Measurements from ENCODE around the gene CTSD. TPM values are rescaled to one million over a fixed set of nuclear protein-coding genes. Genes with fewer than 3 reads are reported as not detected.

The CTSD gene
- polyA plus RNA-seq, 4 donors = 537 to 799 (median 556) TPM

DNA sequence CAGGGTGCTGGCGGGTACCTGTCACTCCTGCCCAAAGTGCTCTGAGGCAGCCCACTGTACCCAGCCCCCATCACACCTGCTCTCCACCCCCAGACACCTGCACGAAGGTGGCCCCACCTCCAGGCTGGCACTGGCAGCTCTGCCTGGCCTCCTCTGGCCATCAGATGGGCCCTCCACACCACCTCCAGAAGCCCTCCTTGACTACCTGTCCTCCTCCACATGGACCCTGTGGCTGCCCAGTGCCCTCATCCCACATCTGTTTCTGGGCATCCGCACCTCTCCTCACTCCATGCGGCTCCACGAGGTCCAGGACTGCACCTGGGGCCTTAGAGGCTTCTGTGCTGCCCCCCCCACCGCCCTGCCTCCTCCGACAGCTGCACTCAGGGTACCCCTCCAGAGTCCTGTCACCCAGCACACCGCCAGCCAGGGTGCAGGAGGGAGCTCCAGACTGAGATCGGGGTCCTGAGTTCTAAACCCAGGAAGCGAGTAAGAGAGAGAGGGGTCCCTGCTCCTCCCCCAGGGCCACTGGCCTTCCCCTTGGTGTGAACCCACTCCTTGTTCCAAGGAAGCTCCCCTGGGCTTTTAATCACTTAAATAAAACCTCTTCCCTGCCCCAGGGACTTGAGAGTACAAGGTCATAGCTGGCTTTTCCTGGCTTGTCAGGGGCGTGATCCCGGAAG lies 1.7 kb downstream of the CTSD start:
- Histone ChIP-seq H3K4me3 (ENCODE audit: low read depth in 1 of 3, low read length in 3 of 3) (peak overlapping the region in 2 of 3 donors; percentile 85 to 94), H3K27ac (ENCODE audit: low read depth in 1 of 3, low read length in 2 of 3) (peak overlapping the region; percentile 58 to 96 (median 71)), H3K36me3 (ENCODE audit: control insufficient read depth in 3 of 3, insufficient read depth in 2 of 3, low read depth in 1 of 3, low read length in 3 of 3) (peaks cover 3 to 52% (median 25%) of the 10 kb centered on the region in 3 donors), H3K9me3 (ENCODE audit: control insufficient read depth in 2 of 2, insufficient read depth in 1 of 2, low read depth in 1 of 2, low read length in 1 of 2) (no peaks in the 10 kb centered on the region), H3K27me3 (ENCODE audit: control insufficient read depth in 3 of 3, insufficient read depth in 3 of 3, low read length in 3 of 3) (no peaks in the 10 kb centered on the region), H3K4me1 (ENCODE audit: control insufficient read depth in 3 of 3, insufficient read depth in 2 of 3, low read depth in 1 of 3, low read length in 2 of 3) (peaks cover 3 to 21% (median 19%) of the 10 kb centered on the region in 3 donors)
- FAIRE-seq (no peak), DNase-seq (no peak)
- WGBS, 3 donors = 60 to 69% (median 63%) methylated on average over 12 of the region's 12 CpGs

DNA sequence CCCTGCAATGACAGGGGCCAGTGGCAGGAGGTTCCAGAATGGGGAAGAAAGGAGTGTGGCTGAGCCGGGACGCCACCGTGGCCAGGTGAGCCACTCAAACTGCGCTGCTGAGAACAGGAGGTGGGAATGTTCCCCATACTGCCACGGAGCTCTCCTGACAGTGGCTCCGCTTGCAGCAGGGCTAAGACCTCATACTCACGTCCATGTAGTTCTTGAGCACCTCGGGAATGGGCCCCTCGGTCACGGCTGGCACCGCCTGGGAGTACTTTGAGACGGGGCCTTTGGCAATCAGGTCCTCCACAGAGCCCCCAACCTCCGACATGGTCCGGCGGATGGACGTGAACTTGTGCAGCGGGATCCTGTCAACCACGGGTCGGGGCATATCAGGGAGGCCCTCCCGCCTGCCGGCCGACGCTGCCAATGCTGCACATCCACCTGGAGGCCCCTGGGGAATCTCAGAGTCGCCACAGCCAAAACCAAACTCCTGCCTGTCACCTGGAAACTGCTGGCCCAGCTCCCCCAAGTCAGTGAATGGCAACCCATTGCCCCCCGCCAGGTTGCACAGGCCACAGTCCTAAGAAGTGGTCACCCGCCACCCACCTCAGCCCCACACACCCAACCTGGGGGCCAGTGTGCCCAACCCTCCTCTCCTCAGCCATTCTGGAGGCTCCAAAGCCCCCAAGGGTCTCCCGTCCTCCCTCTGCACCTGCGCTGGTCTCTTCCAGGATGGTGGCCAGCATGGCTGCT lies 2.4 kb downstream of the CTSD start:
- WGBS, 3 donors = 89 to 93% (median 90%) methylated on average over 28 of the region's 28 CpGs
- Histone ChIP-seq H3K27ac (ENCODE audit: low read depth in 1 of 3, low read length in 2 of 3) (peak overlapping the region in 1 of 3 donors; percentile 96), H3K4me1 (ENCODE audit: control insufficient read depth in 3 of 3, insufficient read depth in 2 of 3, low read depth in 1 of 3, low read length in 2 of 3) (peaks cover 3 to 21% (median 19%) of the 10 kb centered on the region in 3 donors), H3K27me3 (ENCODE audit: control insufficient read depth in 3 of 3, insufficient read depth in 3 of 3, low read length in 3 of 3) (no peaks in the 10 kb centered on the region), H3K4me3 (ENCODE audit: low read depth in 1 of 3, low read length in 3 of 3) (peak overlapping the region in 1 of 3 donors; percentile 94), H3K9me3 (ENCODE audit: control insufficient read depth in 2 of 2, insufficient read depth in 1 of 2, low read depth in 1 of 2, low read length in 1 of 2) (no peaks in the 10 kb centered on the region), H3K36me3 (ENCODE audit: control insufficient read depth in 3 of 3, insufficient read depth in 2 of 3, low read depth in 1 of 3, low read length in 3 of 3) (peaks cover 7 to 59% (median 29%) of the 10 kb centered on the region in 3 donors)
- FAIRE-seq (no peak), DNase-seq (no peak)

DNA sequence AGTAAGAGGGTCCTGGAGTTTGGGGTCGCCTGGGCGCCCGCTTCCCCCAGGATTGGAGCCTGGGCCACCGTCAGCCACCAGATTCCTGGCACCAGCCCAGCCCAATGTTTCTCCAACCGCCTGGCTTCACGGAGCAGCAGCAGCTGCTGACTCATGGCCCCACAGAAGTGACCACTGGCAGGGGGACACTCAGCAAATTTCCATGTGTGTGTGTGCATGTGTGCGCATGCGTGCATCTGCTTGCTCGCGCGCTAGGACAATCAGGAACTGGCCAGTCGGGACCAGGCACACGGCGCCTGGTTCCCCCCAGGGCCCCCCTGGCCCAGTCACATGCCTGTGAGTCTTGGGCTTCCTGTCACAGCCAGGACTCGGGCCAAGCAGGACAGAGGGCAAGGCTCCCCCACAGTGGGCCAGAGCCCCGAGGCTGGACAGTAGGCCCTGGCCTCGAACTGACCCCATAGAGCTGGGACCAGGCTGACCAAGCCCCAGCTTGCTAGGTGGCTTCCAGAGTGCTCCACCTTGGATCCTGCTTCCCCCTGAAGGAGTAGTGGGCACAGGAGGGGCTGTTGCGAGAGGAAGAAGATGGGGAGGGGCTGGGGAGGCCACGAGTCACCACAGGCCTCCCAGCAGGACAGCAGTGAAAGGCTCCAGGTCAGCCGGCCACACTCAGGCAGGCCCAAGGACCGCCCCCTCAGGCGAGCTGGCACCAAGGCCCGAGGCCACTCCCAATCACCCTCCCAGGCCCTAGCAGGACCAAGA lies 3.2 kb downstream of the CTSD start:
- Histone ChIP-seq H3K27ac (ENCODE audit: low read depth in 1 of 3, low read length in 2 of 3) (peak overlapping the region in 1 of 3 donors; percentile 96), H3K4me1 (ENCODE audit: control insufficient read depth in 3 of 3, insufficient read depth in 2 of 3, low read depth in 1 of 3, low read length in 2 of 3) (peaks cover 3 to 21% (median 19%) of the 10 kb centered on the region in 3 donors), H3K9me3 (ENCODE audit: control insufficient read depth in 2 of 2, insufficient read depth in 1 of 2, low read depth in 1 of 2, low read length in 1 of 2) (no peaks in the 10 kb centered on the region), H3K4me3 (ENCODE audit: low read depth in 1 of 3, low read length in 3 of 3) (no peak overlapping the region), H3K36me3 (ENCODE audit: control insufficient read depth in 3 of 3, insufficient read depth in 2 of 3, low read depth in 1 of 3, low read length in 3 of 3) (peaks cover 10 to 67% (median 36%) of the 10 kb centered on the region in 3 donors), H3K27me3 (ENCODE audit: control insufficient read depth in 3 of 3, insufficient read depth in 3 of 3, low read length in 3 of 3) (no peaks in the 10 kb centered on the region)
- peak in 1 of 2 donors; percentile 20 for DNase-seq
- FAIRE-seq = no peak
- 68 to 80% (median 69%) methylated on average over 16 to 23 of the region's 23 CpGs for WGBS, 3 donors

DNA sequence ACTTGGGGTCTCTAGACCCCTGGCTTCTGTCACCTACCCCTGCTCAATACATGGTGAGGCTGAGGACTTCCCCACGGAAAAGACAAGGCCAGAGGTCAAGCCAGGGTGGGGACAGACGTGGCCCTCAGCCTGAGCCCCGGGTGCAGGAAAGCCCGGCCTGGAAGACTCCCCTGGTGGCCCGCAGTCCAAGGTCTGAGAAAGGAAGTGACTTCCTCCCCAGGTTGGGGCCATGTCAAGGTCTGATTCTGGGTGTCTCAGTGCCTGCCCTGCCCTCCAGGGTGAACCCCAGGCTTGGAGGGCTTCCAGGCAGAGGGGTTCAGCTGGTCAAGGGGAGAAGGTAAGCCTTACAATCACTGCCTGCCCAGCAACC lies 3.9 kb downstream of the CTSD start:
- peaks cover 10 to 74% (median 39%) of the 10 kb centered on the region in 3 donors for H3K36me3 ChIP-seq (ENCODE audit: control insufficient read depth in 3 of 3, insufficient read depth in 2 of 3, low read depth in 1 of 3, low read length in 3 of 3)

DNA sequence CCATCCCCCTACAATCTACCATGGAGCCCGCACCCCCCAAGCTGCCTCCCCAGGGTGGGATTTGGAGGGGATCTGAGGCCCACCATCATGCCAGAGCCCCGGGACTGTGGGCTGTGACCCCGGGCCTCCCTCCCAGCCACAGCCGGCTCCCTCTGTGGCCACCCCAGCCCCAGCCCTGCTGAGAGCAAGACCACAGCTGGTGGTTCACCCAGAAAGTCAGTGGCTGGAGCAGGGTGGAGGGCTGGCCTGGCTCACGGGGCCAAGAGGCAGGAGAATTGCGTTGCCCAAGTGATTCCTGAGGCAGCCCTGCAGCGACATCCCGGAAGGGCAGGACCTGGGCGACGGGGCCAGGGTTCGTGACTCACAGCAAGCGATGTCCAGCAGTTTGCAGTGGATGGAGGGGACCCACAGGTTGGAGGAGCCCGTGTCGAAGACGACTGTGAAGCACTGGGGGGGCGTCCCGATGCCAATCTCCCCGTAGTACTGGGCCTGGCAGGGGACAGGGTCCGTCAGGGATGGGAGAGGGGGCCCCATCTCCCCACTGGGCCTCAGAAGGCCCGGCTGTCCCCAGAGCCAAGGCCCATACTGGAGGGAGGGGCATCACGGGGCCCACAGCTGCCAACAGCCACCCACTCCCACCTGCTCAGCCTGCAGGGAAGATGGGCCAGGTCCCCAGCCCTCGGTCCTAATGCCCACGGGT lies 4.4 kb downstream of the CTSD start:
- H3K4me3 ChIP-seq (ENCODE audit: low read depth in 1 of 3, low read length in 3 of 3) = no peak overlapping the region
- H3K27ac ChIP-seq (ENCODE audit: low read depth in 1 of 3, low read length in 2 of 3) = peak overlapping the region in 1 of 3 donors; percentile 81
- no peaks in the 10 kb centered on the region for H3K9me3 ChIP-seq (ENCODE audit: control insufficient read depth in 2 of 2, insufficient read depth in 1 of 2, low read depth in 1 of 2, low read length in 1 of 2)

More for the DNA sequence above, 3.9 kb downstream of the CTSD start:
- Histone ChIP-seq H3K9me3 (ENCODE audit: control insufficient read depth in 2 of 2, insufficient read depth in 1 of 2, low read depth in 1 of 2, low read length in 1 of 2) (no peaks in the 10 kb centered on the region), H3K4me1 (ENCODE audit: control insufficient read depth in 3 of 3, insufficient read depth in 2 of 3, low read depth in 1 of 3, low read length in 2 of 3) (peaks cover 3 to 21% (median 19%) of the 10 kb centered on the region in 3 donors), H3K27ac (ENCODE audit: low read depth in 1 of 3, low read length in 2 of 3) (peak overlapping the region in 1 of 3 donors; percentile 81), H3K4me3 (ENCODE audit: low read depth in 1 of 3, low read length in 3 of 3) (no peak overlapping the region), H3K27me3 (ENCODE audit: control insufficient read depth in 3 of 3, insufficient read depth in 3 of 3, low read length in 3 of 3) (no peaks in the 10 kb centered on the region)
- WGBS, 3 donors = 45 to 58% (median 52%) methylated on average over 5 of the region's 5 CpGs
- DNase-seq (peak in 1 of 2 donors; percentile 29), FAIRE-seq (no peak)

DNA sequence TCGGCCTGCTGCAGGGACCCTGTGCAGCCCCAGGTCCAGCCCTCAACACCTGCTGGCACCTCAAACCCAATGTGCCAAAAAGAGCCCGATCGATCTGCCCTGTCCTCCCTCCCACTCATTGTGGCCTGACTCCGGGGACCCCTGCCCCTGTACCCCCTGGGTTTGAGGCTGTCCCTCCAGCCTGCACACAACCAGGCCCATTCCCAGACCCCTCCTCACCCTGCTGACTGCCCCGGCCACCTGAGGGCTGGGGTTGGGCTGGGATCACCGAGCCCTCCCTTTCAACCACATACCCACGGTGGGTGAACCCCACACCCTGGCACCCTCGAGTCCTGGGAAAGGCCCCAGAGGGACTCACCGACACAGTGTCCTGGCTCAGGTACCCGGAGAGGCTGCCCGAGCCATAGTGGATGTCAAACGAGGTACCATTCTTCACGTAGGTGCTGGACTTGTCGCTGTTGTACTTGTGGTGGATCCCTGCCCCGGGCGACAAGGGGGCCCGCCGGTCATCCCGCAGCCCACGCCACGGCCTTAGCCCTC lies 5.0 kb downstream of the CTSD start:
- DNase-seq = no peak
- 76 to 92% (median 81%) methylated on average over 20 to 21 of the region's 21 CpGs for WGBS, 3 donors
- H3K4me1 ChIP-seq (ENCODE audit: control insufficient read depth in 3 of 3, insufficient read depth in 2 of 3, low read depth in 1 of 3, low read length in 2 of 3) = peaks cover 2 to 19% (median 16%) of the 10 kb centered on the region in 3 donors

More for the DNA sequence above, 4.4 kb downstream of the CTSD start:
- Histone ChIP-seq H3K4me1 (ENCODE audit: control insufficient read depth in 3 of 3, insufficient read depth in 2 of 3, low read depth in 1 of 3, low read length in 2 of 3) (peaks cover 3 to 19% (median 18%) of the 10 kb centered on the region in 3 donors), H3K36me3 (ENCODE audit: control insufficient read depth in 3 of 3, insufficient read depth in 2 of 3, low read depth in 1 of 3, low read length in 3 of 3) (peaks cover 10 to 79% (median 45%) of the 10 kb centered on the region in 3 donors), H3K27me3 (ENCODE audit: control insufficient read depth in 3 of 3, insufficient read depth in 3 of 3, low read length in 3 of 3) (no peaks in the 10 kb centered on the region)
- FAIRE-seq (no peak), DNase-seq (no peak)
- WGBS, 3 donors = 84 to 92% (median 89%) methylated on average over 22 to 23 of the region's 23 CpGs

DNA sequence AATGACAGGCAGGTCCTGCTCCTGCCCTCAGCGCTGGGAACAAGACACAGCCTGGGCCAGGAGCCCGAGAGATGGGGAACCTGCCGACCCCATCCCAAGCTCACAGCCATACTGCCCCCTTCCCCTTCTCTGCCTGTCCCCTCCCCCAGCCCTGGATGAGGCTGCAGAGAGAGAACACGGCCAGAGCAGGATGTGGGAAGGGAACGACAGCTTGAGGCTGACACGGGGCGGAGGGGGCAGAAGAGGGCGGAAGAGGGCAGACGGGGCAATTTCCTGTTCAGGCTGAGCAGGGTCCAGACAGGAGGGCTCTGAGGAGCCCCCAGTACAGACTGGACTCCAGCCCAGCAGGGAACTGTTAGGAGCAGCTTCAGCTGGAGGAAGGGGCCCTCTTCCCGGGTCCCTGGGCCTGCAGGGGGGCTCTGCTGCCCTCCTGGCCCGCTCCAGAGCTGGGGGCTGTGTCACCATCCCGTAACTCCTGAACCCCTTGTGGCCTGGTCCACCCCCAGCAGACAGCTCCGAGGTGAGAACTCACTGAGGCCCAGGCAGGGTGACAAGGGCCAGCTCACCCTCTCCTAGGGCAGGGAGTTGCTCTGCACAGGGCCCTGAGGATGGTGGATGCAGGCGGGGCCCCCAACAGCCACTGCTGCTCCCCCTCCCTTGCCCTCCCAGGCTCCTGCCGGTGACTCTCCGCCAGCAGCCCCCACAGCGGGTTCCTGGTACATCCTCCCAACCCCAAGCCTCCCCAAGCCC lies 5.7 kb downstream of the CTSD start:
- Histone ChIP-seq H3K9me3 (ENCODE audit: control insufficient read depth in 2 of 2, insufficient read depth in 1 of 2, low read depth in 1 of 2, low read length in 1 of 2) (no peaks in the 10 kb centered on the region), H3K36me3 (ENCODE audit: control insufficient read depth in 3 of 3, insufficient read depth in 2 of 3, low read depth in 1 of 3, low read length in 3 of 3) (peaks cover 18 to 91% (median 54%) of the 10 kb centered on the region in 3 donors), H3K4me3 (ENCODE audit: low read depth in 1 of 3, low read length in 3 of 3) (peak overlapping the region in 1 of 3 donors; percentile 14), H3K27ac (ENCODE audit: low read depth in 1 of 3, low read length in 2 of 3) (peak overlapping the region in 1 of 3 donors; percentile 59), H3K4me1 (ENCODE audit: control insufficient read depth in 3 of 3, insufficient read depth in 2 of 3, low read depth in 1 of 3, low read length in 2 of 3) (peaks cover 2 to 19% (median 16%) of the 10 kb centered on the region in 3 donors), H3K27me3 (ENCODE audit: control insufficient read depth in 3 of 3, insufficient read depth in 3 of 3, low read length in 3 of 3) (no peaks in the 10 kb centered on the region)
- peak in 1 of 2 donors; percentile 60 for DNase-seq
- WGBS, 3 donors = 58 to 76% (median 69%) methylated on average over 12 to 17 of the region's 17 CpGs
- FAIRE-seq = no peak

More for the DNA sequence above, 5.0 kb downstream of the CTSD start:
- no peaks in the 10 kb centered on the region for H3K27me3 ChIP-seq (ENCODE audit: control insufficient read depth in 3 of 3, insufficient read depth in 3 of 3, low read length in 3 of 3)
- peak overlapping the region in 2 of 3 donors; percentile 59 to 60 for H3K27ac ChIP-seq (ENCODE audit: low read depth in 1 of 3, low read length in 2 of 3)
- FAIRE-seq = no peak
- no peaks in the 10 kb centered on the region for H3K9me3 ChIP-seq (ENCODE audit: control insufficient read depth in 2 of 2, insufficient read depth in 1 of 2, low read depth in 1 of 2, low read length in 1 of 2)
- peaks cover 14 to 84% (median 49%) of the 10 kb centered on the region in 3 donors for H3K36me3 ChIP-seq (ENCODE audit: control insufficient read depth in 3 of 3, insufficient read depth in 2 of 3, low read depth in 1 of 3, low read length in 3 of 3)
- H3K4me3 ChIP-seq (ENCODE audit: low read depth in 1 of 3, low read length in 3 of 3) = peak overlapping the region in 1 of 3 donors; percentile 14
